HG03558 (cell line): ENCODE measurements around the gene DRD2.
"Not testable (repeated sequence)": the region's sequence is repeated elsewhere in the genome, so short reads cannot be mapped to it uniquely, and the experiment has no call there.

Experiments
- ATAC-seq: cut with Tn5 transposase; IDR thresholded peaks from one replicate; pipeline ENCODE4 v1.9.1; 2021; ENCODE audit warnings: moderate number of reproducible peaks; ENCODE audit not compliant: unreplicated experiment; ENCODE audit errors: extremely low read depth

DRD2 gene

GRCh38 chr11:113475160-113475761 lies at the start of gene DRD2:
Gene DRD2, minus strand, starts transcription at chr11:113475398. Its CDS starts 50,747 bp downstream, at chr11:113424651.
- no peak for ATAC-seq

- not testable (repeated sequence) for ATAC-seq
Observed at GRCh38 chr11:113523906-113524305, 48.7 kb upstream of the DRD2 start.

- no peak for ATAC-seq
Observed at GRCh38 chr11:113521737-113522517, 46.7 kb upstream of the DRD2 start.

- no peak for ATAC-seq
Observed at GRCh38 chr11:113519989-113520613, 44.9 kb upstream of the DRD2 start.

- no peak for ATAC-seq
Observed at GRCh38 chr11:113518716-113519495, 43.7 kb upstream of the DRD2 start.

GRCh38 chr11:113517361-113517760 lies 42.2 kb upstream of the DRD2 start:
- ATAC-seq = no peak

GRCh38 chr11:113514856-113515255 lies 39.7 kb upstream of the DRD2 start:
- no peak for ATAC-seq

GRCh38 chr11:113507341-113507740 lies 32.1 kb upstream of the DRD2 start:
- no peak for ATAC-seq

GRCh38 chr11:113506893-113507292 lies 31.7 kb upstream of the DRD2 start:
- ATAC-seq = no peak

- no peak for ATAC-seq
Observed at GRCh38 chr11:113506461-113506860, 31.3 kb upstream of the DRD2 start.

- ATAC-seq = no peak
Observed at GRCh38 chr11:113505541-113506375, 30.6 kb upstream of the DRD2 start.

GRCh38 chr11:113505046-113505445 lies 29.8 kb upstream of the DRD2 start:
- no peak for ATAC-seq

GRCh38 chr11:113504586-113504985 lies 29.4 kb upstream of the DRD2 start:
- ATAC-seq = no peak

- no peak for ATAC-seq
Observed at GRCh38 chr11:113504071-113504470, 28.9 kb upstream of the DRD2 start.

GRCh38 chr11:113497066-113497910 lies 22.1 kb upstream of the DRD2 start:
- no peak for ATAC-seq

GRCh38 chr11:113496026-113496651 lies 20.9 kb upstream of the DRD2 start:
- ATAC-seq = no peak

GRCh38 chr11:113494021-113494420 lies 18.8 kb upstream of the DRD2 start:
- no peak for ATAC-seq

- ATAC-seq = no peak
Observed at GRCh38 chr11:113493206-113493605, 18.0 kb upstream of the DRD2 start.
